ENCODE results near the gene DHH. TPM values are rescaled to one million over a fixed set of nuclear protein-coding genes. Genes with fewer than 3 reads are reported as not detected.

The DHH gene
- total and polyA plus RNA-seq, 10 of the 15 experiments (the other 5 are each of a cell fraction or from before 2014, with no cell fraction given): 0.01 TPM; not detected in 9

DNA sequence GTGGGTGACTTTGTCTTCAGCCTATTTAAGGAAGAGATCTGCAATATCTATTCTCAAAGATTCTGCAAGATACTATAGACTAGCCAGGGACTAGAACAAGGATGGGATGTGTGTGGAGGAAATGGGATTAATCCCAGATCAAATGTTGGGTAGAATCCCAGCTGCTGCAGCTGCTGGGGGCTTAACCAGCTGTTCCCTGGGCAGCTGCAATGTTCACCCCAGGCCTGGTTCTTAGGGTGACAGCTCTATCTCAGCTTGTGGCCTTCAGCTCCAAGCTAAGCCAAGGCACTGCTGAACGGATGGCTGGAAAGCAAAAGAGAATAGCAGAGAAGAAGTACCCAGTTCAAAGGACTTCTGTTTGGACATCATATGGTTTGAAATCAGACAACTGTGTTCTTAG, 14.8 kb downstream of the DHH start:
- Histone ChIP-seq H3K36me3 (ENCODE audit: control insufficient read depth in 2 of 2, insufficient read depth in 2 of 2, low read length in 1 of 2) (no peaks in the 10 kb centered on the region), H3K9ac (ENCODE audit: control insufficient read depth, insufficient read depth, low read length) (no peak overlapping the region), H3K79me2 (ENCODE audit: control insufficient read depth, insufficient read depth, low read length) (no peaks in the 10 kb centered on the region), H3K9me3 (replicated peaks; ENCODE audit: control insufficient read depth, insufficient read depth, low read length) (no peaks in the 10 kb centered on the region), H4K20me1 (ENCODE audit: control insufficient read depth, insufficient read depth) (no peaks in the 10 kb centered on the region), H3K4me1 (ENCODE audit: control insufficient read depth, insufficient read depth, low read length) (no peaks in the 10 kb centered on the region), H3K27ac (ENCODE audit: control insufficient read depth, insufficient read depth) (no peak overlapping the region), H3K4me2 (ENCODE audit: control insufficient read depth, insufficient read depth) (no peak overlapping the region), H3K27me3 (replicated peaks in 1 of 2; ENCODE audit: control insufficient read depth in 2 of 2, insufficient read depth in 2 of 2, low read length in 1 of 2) (no peaks in the 10 kb centered on the region; a peak in 1 of 4 replicates), H3K4me3 (no peak overlapping the region), H2AFZ (ENCODE audit: control insufficient read depth, low read depth, low read length) (no peak overlapping the region)
- in situ Hi-C loops (cut with MboI) (no loop called here), intact Hi-C loops (cut with micrococcal nuclease; ENCODE audit: unreplicated experiment) (no loop called here)
- ATAC-seq (no peak), FAIRE-seq (no peak), DNase-seq (ENCODE audit: low read depth, low spot score) (no peak)
- WGBS (ENCODE audit: insufficient coverage, insufficient replicate concordance, low lambda C conversion rate, missing lambda C conversion rate): 45% methylated on average over 1 of the region's 1 CpG
- CTCF ChIA-PET: interaction anchor here (0.6 to 4.9 kb wide), 5 partner anchors 9 to 79 kb away, joined by 3 to 34 read pairs (median 19); partner anchors contain the start of gene RHEBL1
- no TSS peak for BruUV-seq (replicated peaks)
- RAD21 ChIA-PET (ENCODE audit: unreplicated experiment): interaction anchor here (1.9 kb wide), 1 partner anchor 9 kb away, joined by 7 read pairs; no protein-coding TSS in a partner anchor
- SMC1A ChIA-PET (ENCODE audit: uncharacterized antibody, unreplicated experiment): interaction anchor here (0.7 to 1.8 kb wide), 6 partner anchors 8 to 21 kb away, joined by 3 to 5 read pairs (median 4); partner anchors contain the start of gene RHEBL1
- TF ChIP-seq, protein P1, sequence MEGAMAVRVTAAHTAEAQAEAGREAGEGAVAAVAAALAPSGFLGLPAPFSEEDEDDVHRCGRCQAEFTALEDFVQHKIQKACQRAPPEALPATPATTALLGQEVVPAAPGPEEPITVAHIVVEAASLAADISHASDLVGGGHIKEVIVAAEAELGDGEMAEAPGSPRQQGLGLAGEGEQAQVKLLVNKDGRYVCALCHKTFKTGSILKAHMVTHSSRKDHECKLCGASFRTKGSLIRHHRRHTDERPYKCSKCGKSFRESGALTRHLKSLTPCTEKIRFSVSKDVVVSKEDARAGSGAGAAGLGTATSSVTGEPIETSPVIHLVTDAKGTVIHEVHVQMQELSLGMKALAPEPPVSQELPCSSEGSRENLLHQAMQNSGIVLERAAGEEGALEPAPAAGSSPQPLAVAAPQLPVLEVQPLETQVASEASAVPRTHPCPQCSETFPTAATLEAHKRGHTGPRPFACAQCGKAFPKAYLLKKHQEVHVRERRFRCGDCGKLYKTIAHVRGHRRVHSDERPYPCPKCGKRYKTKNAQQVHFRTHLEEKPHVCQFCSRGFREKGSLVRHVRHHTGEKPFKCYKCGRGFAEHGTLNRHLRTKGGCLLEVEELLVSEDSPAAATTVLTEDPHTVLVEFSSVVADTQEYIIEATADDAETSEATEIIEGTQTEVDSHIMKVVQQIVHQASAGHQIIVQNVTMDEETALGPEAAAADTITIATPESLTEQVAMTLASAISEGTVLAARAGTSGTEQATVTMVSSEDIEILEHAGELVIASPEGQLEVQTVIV (IDR thresholded peaks at IDR 0.05; ENCODE audit: borderline replicate concordance, partially characterized antibody): no peak
- TF ChIP-seq CHD2 (IDR thresholded peaks at IDR 0.05; ENCODE audit: borderline replicate concordance, low read depth, low read length): no peak
- TF ChIP-seq, protein P2, sequence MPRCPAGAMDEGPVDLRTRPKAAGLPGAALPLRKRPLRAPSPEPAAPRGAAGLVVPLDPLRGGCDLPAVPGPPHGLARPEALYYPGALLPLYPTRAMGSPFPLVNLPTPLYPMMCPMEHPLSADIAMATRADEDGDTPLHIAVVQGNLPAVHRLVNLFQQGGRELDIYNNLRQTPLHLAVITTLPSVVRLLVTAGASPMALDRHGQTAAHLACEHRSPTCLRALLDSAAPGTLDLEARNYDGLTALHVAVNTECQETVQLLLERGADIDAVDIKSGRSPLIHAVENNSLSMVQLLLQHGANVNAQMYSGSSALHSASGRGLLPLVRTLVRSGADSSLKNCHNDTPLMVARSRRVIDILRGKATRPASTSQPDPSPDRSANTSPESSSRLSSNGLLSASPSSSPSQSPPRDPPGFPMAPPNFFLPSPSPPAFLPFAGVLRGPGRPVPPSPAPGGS (IDR thresholded peaks at IDR 0.05; ENCODE audit: borderline replicate concordance, insufficient read depth, low read depth, low read length, poor library complexity, severe bottlenecking): no peak
- no peak for TF ChIP-seq SMARCA5 (IDR thresholded peaks at IDR 0.05)
- POLR2A ChIA-PET: interaction anchor here (0.7 to 1.7 kb wide), 2 partner anchors 8 to 29 kb away, joined by 3 read pairs; no protein-coding TSS in a partner anchor
